Central memory CD8-positive, alpha-beta T cell (primary cell): ENCODE results near the gene PTK7.
"Not testable (repeated sequence)": the region's sequence is repeated elsewhere in the genome, so short reads cannot be mapped to it uniquely, and the experiment has no call there.

ENCODE experiments used
- ATAC-seq: fragments of 150-1000 bp; cut with Tn5 transposase; replicated peaks from 2 replicates; pipeline ENCODE4 v1.10.0; 2022; ENCODE audit warnings: mild to moderate bottlenecking, moderate FRiP score, moderate number of reproducible peaks; ENCODE audit not compliant: poor library complexity, severe bottlenecking; ENCODE audit errors: extremely low read depth
- DNase-seq, 2 donors: peaks; one replicate each; pipeline ENCODE4 v3.0.0; 2021; ENCODE audit warnings: low spot score in 2 of 2
- H3K27ac Mint-ChIP-seq: one replicate; pipeline ENCODE4 v1.8.0; 2022; ENCODE audit warnings: low read depth, mild to moderate bottlenecking, moderate library complexity, mixed read lengths
- H3K27me3 Mint-ChIP-seq: one replicate; pipeline ENCODE4 v1.8.0; 2022; ENCODE audit warnings: mixed read lengths
- H3K36me3 Mint-ChIP-seq: one replicate; pipeline ENCODE4 v1.8.0; 2022; ENCODE audit warnings: mild to moderate bottlenecking, moderate library complexity, mixed read lengths; ENCODE audit not compliant: insufficient read depth
- H3K4me1 Mint-ChIP-seq: one replicate; pipeline ENCODE4 v1.8.0; 2022; ENCODE audit warnings: mixed read lengths
- H3K4me3 Mint-ChIP-seq: one replicate; pipeline ENCODE4 v1.8.0; 2022; ENCODE audit warnings: mild to moderate bottlenecking, moderate library complexity, mixed read lengths
- H3K9me3 Mint-ChIP-seq: one replicate; pipeline ENCODE4 v1.8.0; 2022; ENCODE audit warnings: mixed read lengths

PTK7 gene

GRCh38 chr6:43041475-43041874 is 34.6 kb upstream of the PTK7 start:
- not testable (repeated sequence) for ATAC-seq, DNase-seq, H3K9me3 Mint-ChIP-seq, H3K4me3 Mint-ChIP-seq, H3K27me3 Mint-ChIP-seq, H3K4me1 Mint-ChIP-seq
- peak overlapping the region; percentile 72 for H3K27ac Mint-ChIP-seq
- H3K36me3 Mint-ChIP-seq, result peaks cover 17% of the 10 kb centered on the region

GRCh38 chr6:43043310-43043709 is 32.8 kb upstream of the PTK7 start:
- no peak overlapping the region for H3K4me3 Mint-ChIP-seq
- no peaks in the 10 kb centered on the region for H3K27me3 Mint-ChIP-seq
- H3K36me3 Mint-ChIP-seq, result peaks cover 18% of the 10 kb centered on the region

DNA sequence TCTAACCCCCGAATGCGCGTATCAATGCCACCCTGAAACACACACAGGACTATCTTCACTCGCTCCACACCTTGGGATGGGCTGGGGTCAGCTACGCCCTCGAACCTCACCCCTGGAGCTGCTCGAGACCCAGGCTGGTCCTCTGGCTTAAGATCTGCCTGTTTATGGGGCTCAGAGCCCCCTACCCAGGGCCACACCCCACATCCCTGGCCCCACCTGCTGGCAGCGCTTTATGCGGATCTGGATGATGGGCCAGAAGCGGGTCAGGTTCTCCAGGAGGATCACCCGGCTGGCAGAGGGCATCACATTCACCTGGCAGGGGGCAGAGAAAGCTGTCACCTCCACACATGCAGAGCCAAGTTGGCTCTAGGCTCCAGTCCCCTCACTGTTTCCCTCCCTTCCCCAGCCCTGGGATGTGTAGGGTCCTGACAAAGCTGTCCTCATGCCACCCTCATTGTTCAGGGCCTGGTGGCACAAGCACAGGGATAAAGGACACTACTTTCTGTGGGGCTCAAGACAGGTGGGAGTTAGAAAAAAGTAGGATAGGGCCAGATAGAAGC is 30.7 kb upstream of the PTK7 start:
- peaks cover 20% of the 10 kb centered on the region for H3K36me3 Mint-ChIP-seq
- DNase-seq (no peak), ATAC-seq (no peak)
- H3K27me3 Mint-ChIP-seq, result no peaks in the 10 kb centered on the region
- H3K27ac Mint-ChIP-seq, result peak overlapping the region; percentile 24
- no peaks in the 10 kb centered on the region for H3K9me3 Mint-ChIP-seq
- no peak overlapping the region for H3K4me3 Mint-ChIP-seq
- peaks cover 3% of the 10 kb centered on the region for H3K4me1 Mint-ChIP-seq

More at GRCh38 chr6:43043310-43043709, 32.8 kb upstream of the PTK7 start:
- no peak overlapping the region for H3K27ac Mint-ChIP-seq
- H3K4me1 Mint-ChIP-seq, result no peaks in the 10 kb centered on the region
- ATAC-seq (no peak), DNase-seq (no peak)
- H3K9me3 Mint-ChIP-seq, result no peaks in the 10 kb centered on the region

DNA sequence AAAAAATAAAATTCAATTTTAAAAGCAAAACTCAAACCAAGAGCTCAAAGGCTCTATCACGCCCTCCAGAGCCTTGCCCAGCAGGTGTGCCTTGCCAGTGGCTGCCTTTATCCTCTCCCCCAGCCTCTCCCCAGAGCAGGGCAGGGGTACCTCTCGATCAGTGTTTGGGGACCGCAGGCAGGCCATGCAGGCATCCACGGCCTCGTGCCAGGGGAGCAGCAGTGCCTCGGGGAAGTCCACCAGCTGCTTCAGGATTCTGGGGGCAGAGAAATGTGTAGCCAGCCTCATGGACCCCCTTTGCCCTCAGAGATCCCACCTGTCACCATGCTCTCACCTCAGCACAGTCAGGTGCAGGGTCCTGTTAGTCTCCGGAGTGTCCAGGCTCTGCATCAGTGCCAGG is 28.1 kb upstream of the PTK7 start:
- Mint-ChIP-seq H3K4me3 (no peak overlapping the region), H3K36me3 (peaks cover 26% of the 10 kb centered on the region), H3K27me3 (no peaks in the 10 kb centered on the region), H3K4me1 (peaks cover 24% of the 10 kb centered on the region), H3K9me3 (no peaks in the 10 kb centered on the region), H3K27ac (no peak overlapping the region)
- ATAC-seq, result no peak
- no peak for DNase-seq

GRCh38 chr6:43050981-43051380 is 25.1 kb upstream of the PTK7 start:
- Mint-ChIP-seq H3K27ac (no peak overlapping the region), H3K9me3 (no peaks in the 10 kb centered on the region), H3K36me3 (peaks cover 32% of the 10 kb centered on the region), H3K27me3 (no peaks in the 10 kb centered on the region), H3K4me1 (peaks cover 38% of the 10 kb centered on the region), H3K4me3 (no peak overlapping the region)
- DNase-seq, result no peak
- ATAC-seq, result no peak

GRCh38 chr6:43052225-43052841 is 23.8 kb upstream of the PTK7 start:
- no peak for ATAC-seq
- no peak for DNase-seq
- H3K27ac Mint-ChIP-seq, result peak overlapping the region; percentile 91
- no peaks in the 10 kb centered on the region for H3K9me3 Mint-ChIP-seq
- H3K4me3 Mint-ChIP-seq, result peak overlapping the region; percentile 93
- peaks cover 37% of the 10 kb centered on the region for H3K36me3 Mint-ChIP-seq
- no peaks in the 10 kb centered on the region for H3K27me3 Mint-ChIP-seq
- peaks cover 38% of the 10 kb centered on the region for H3K4me1 Mint-ChIP-seq

- peak overlapping the region; percentile 91 for H3K27ac Mint-ChIP-seq
- peak overlapping the region; percentile 93 for H3K4me3 Mint-ChIP-seq
- H3K36me3 Mint-ChIP-seq, result peaks cover 37% of the 10 kb centered on the region
- H3K27me3 Mint-ChIP-seq, result no peaks in the 10 kb centered on the region
- ATAC-seq, result peak; percentile 8
- no peak for DNase-seq
- peaks cover 40% of the 10 kb centered on the region for H3K4me1 Mint-ChIP-seq
- H3K9me3 Mint-ChIP-seq, result no peaks in the 10 kb centered on the region
Measured at GRCh38 chr6:43052842-43053544, 23.1 kb upstream of the PTK7 start.

DNA sequence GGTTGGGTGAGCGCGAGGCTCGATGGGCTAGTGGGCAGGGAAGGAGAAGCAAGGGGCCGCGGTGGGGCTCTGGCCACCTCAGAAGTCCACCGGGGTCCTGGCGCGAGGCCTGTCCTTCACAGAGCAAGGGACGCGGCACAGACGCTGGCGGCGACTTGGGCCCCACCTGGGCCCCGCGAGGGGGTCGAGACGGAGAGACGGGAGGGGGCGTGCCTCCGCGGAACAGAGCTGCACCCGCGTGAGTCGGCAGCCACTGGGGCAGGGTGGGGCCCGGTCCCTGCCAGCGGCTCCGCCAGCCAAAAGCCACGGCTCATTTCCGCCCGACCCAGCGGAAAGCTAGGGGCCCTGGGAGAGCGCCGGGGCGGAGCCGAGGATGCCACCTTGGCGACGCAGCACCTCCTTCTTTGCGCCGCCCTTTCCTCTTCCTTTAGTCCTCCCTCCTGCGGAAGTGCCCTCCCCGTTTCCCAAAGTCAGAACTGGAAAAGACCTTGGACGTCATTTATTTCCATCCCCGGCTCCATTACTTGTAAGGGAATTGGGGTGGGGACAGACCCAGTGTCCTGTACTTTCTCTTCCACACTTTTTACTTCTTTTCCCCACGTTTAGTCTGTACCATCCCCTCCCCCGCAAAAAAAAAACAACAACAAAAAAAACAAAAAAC is 22.4 kb upstream of the PTK7 start, which contains the start of gene CUL7:
Gene CUL7, minus strand, starts transcription at position 307 of the 661 bp plus-strand sequence. CDS start 1,063 bp downstream, outside the sequence.
- DNase-seq (peak; percentile 72 to 76), ATAC-seq (peak; percentile 100)
- peaks cover 37% of the 10 kb centered on the region for H3K36me3 Mint-ChIP-seq
- peak within 1 kb of the TSS; percentile 93 for H3K4me3 Mint-ChIP-seq
- H3K4me1 Mint-ChIP-seq, result peaks cover 47% of the 10 kb centered on the region
- no peaks in the 10 kb centered on the region for H3K9me3 Mint-ChIP-seq
- peak within 1 kb of the TSS; percentile 91 for H3K27ac Mint-ChIP-seq
- no peaks in the 10 kb centered on the region for H3K27me3 Mint-ChIP-seq

DNA sequence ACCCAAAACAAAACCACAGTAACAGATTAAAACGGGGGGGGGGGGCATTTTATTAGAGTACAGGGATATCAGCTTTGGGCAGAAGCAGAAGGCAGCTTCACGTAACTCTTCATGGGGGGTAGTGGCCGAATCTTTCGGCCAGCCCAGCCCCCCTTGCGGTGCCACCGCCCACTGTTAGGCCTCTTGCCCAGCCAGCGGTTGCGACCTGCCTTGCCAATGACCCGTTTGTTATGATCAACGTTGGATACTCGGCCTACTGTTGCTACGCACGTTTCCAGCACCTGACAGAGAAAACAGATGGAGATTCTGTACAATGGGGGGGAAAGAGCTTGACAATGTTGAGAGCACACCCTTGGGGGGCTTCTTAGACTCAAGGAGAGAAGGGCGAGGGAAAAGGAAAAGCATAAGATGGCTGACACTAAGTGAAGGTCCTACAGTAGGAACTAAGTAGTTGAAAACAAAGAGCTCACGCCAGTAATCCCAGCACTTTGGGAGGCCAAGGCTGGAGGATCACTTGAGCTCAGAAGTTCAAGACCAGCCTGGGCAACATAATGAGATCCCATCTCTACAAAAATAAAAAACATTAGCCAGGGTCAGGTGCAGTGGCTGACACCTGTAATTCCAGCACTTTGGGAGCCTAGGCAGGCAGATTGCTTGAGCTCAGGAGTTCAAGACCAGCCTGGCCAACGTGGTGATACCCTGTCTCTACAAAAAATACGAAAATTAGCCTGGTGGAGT is 21.7 kb upstream of the PTK7 start:
- Mint-ChIP-seq H3K27me3 (no peaks in the 10 kb centered on the region), H3K4me3 (peak overlapping the region; percentile 93), H3K4me1 (peaks cover 53% of the 10 kb centered on the region), H3K9me3 (no peaks in the 10 kb centered on the region), H3K27ac (peak overlapping the region; percentile 91), H3K36me3 (peaks cover 35% of the 10 kb centered on the region)
- DNase-seq (no peak), ATAC-seq (no peak)

DNA sequence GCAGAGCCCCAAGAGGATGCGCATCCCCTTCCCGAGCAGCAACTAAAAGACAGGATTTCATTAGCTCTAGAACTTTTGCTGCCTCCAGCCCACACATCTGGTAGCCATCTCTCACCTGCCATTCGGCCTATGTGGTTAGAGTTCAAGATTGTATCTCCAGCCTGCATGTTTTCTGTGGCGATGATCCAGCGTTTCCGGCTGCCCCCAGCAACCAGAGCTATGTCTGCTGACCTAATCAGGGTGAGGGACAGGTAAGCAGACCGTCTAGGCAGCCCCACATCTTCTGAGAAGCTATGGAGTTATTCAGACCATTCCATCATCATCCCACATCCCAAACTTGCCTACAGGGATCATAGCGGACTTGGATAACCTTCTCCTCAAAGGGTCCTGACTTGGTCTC is 20.1 kb upstream of the PTK7 start:
- no peak overlapping the region for H3K4me3 Mint-ChIP-seq
- H3K36me3 Mint-ChIP-seq, result peaks cover 33% of the 10 kb centered on the region
- DNase-seq (no peak), ATAC-seq (no peak)
- no peaks in the 10 kb centered on the region for H3K27me3 Mint-ChIP-seq
- H3K9me3 Mint-ChIP-seq, result no peaks in the 10 kb centered on the region
- peak overlapping the region; percentile 14 for H3K27ac Mint-ChIP-seq
- H3K4me1 Mint-ChIP-seq, result peaks cover 61% of the 10 kb centered on the region

DNA sequence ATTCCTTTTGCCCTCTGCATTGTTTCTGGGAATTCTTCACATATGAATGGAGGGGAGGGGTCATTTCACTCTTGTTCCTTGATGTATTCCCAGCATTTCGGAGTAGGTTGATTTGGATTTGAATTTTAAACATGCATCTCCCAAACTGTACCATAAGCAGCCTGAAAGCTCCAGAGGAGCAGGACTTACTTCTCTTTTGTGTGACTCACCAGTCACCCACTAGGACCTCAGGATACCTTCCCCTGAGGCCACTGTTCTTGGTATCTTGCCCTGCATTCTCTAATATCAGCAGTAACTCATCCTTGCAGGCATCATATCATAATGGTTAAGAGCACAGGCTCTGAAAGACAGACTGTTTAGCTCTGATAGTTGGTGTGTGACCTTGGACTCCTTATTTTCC is 17.6 kb upstream of the PTK7 start:
- peak overlapping the region; percentile 98 for H3K27ac Mint-ChIP-seq
- H3K9me3 Mint-ChIP-seq, result no peaks in the 10 kb centered on the region
- peak overlapping the region; percentile 93 for H3K4me3 Mint-ChIP-seq
- ATAC-seq, result no peak
- no peak for DNase-seq
- H3K27me3 Mint-ChIP-seq, result no peaks in the 10 kb centered on the region
- H3K4me1 Mint-ChIP-seq, result peaks cover 50% of the 10 kb centered on the region
- peaks cover 26% of the 10 kb centered on the region for H3K36me3 Mint-ChIP-seq
